Keratinocyte (primary cell): Measurements from ENCODE around the gene HECTD1.
"Not testable (repeated sequence)": the region's sequence is repeated elsewhere in the genome, so short reads cannot be mapped to it uniquely, and the experiment has no call there.

Source experiments
- EZH2 ChIP-seq: IDR thresholded peaks from one replicate; pipeline ENCODE4 v1.6.1; 2012; ENCODE audit warnings: inconsistent platforms, mild to moderate bottlenecking, low read length, moderate library complexity
- TF ChIP-seq, protein P1 (sequence below), 3 experiments: IDR thresholded peaks in 1 of 3; conservative IDR thresholded peaks in 1 of 3; optimal IDR thresholded peaks in 1 of 3; 2 replicates in 2 of 3; 3 replicates in 1 of 3; pipeline versions ENCODE3 to v1.5.1; 2011; ENCODE audit warnings: low read length in 3 of 3, mild to moderate bottlenecking in 3 of 3, moderate library complexity in 2 of 3, control low read depth in 1 of 3, inconsistent platforms in 1 of 3; ENCODE audit not compliant: insufficient read depth in 2 of 3; ENCODE audit errors: extremely low read depth in 1 of 3

DNA sequence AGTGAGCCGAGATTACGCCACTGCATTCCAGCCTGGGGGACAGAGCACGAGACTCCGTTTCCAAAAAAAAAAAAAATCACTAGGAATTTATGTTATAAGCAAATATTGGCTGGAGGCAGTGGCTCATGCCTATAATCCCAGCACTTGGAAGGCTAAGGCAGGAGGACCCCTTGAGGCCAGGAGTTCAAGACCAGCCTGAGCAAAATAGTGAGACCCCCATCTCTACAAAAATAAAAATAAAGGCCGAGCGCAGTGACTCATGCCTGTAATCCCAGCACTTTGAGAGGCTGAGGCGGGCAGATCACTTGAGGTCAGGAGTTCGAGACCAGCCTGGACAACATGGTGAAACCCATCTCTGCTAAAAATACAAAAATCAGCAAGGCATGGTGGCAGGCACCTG, 144.7 kb downstream of the HECTD1 start:
- TF ChIP-seq, protein P1, sequence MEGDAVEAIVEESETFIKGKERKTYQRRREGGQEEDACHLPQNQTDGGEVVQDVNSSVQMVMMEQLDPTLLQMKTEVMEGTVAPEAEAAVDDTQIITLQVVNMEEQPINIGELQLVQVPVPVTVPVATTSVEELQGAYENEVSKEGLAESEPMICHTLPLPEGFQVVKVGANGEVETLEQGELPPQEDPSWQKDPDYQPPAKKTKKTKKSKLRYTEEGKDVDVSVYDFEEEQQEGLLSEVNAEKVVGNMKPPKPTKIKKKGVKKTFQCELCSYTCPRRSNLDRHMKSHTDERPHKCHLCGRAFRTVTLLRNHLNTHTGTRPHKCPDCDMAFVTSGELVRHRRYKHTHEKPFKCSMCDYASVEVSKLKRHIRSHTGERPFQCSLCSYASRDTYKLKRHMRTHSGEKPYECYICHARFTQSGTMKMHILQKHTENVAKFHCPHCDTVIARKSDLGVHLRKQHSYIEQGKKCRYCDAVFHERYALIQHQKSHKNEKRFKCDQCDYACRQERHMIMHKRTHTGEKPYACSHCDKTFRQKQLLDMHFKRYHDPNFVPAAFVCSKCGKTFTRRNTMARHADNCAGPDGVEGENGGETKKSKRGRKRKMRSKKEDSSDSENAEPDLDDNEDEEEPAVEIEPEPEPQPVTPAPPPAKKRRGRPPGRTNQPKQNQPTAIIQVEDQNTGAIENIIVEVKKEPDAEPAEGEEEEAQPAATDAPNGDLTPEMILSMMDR (optimal IDR thresholded peaks at IDR 0.05 in 1 of 3, IDR thresholded peaks at IDR 0.05 in 1 of 3, conservative IDR thresholded peaks at IDR 0.05 in 1 of 3; ENCODE audit: extremely low read depth in 1 of 3, insufficient read depth in 2 of 3, low read length in 3 of 3), result not testable (repeated sequence)
- TF ChIP-seq EZH2, result not testable (repeated sequence)
